ENCODE results near the gene PPP2R3A.

GRCh38 chr3:136136454-136136853 lies 170.9 kb downstream of the PPP2R3A start:
- TF ChIP-seq CTCF (IDR thresholded peaks at IDR 0.05) (no peak), POLR2A (IDR thresholded peaks at IDR 0.05) (no peak)

All from body of pancreas (tissue), 4 donors.